Measurements from ENCODE around the gene GOT1.

- TF ChIP-seq, protein P1, sequence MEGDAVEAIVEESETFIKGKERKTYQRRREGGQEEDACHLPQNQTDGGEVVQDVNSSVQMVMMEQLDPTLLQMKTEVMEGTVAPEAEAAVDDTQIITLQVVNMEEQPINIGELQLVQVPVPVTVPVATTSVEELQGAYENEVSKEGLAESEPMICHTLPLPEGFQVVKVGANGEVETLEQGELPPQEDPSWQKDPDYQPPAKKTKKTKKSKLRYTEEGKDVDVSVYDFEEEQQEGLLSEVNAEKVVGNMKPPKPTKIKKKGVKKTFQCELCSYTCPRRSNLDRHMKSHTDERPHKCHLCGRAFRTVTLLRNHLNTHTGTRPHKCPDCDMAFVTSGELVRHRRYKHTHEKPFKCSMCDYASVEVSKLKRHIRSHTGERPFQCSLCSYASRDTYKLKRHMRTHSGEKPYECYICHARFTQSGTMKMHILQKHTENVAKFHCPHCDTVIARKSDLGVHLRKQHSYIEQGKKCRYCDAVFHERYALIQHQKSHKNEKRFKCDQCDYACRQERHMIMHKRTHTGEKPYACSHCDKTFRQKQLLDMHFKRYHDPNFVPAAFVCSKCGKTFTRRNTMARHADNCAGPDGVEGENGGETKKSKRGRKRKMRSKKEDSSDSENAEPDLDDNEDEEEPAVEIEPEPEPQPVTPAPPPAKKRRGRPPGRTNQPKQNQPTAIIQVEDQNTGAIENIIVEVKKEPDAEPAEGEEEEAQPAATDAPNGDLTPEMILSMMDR (conservative IDR thresholded peaks at IDR 0.05; ENCODE audit: low read depth in 2 of 2): no peak
- no peak for TF ChIP-seq POLR2AphosphoS5 (IDR thresholded peaks at IDR 0.05; ENCODE audit: low read depth)
- TF ChIP-seq, protein P2, sequence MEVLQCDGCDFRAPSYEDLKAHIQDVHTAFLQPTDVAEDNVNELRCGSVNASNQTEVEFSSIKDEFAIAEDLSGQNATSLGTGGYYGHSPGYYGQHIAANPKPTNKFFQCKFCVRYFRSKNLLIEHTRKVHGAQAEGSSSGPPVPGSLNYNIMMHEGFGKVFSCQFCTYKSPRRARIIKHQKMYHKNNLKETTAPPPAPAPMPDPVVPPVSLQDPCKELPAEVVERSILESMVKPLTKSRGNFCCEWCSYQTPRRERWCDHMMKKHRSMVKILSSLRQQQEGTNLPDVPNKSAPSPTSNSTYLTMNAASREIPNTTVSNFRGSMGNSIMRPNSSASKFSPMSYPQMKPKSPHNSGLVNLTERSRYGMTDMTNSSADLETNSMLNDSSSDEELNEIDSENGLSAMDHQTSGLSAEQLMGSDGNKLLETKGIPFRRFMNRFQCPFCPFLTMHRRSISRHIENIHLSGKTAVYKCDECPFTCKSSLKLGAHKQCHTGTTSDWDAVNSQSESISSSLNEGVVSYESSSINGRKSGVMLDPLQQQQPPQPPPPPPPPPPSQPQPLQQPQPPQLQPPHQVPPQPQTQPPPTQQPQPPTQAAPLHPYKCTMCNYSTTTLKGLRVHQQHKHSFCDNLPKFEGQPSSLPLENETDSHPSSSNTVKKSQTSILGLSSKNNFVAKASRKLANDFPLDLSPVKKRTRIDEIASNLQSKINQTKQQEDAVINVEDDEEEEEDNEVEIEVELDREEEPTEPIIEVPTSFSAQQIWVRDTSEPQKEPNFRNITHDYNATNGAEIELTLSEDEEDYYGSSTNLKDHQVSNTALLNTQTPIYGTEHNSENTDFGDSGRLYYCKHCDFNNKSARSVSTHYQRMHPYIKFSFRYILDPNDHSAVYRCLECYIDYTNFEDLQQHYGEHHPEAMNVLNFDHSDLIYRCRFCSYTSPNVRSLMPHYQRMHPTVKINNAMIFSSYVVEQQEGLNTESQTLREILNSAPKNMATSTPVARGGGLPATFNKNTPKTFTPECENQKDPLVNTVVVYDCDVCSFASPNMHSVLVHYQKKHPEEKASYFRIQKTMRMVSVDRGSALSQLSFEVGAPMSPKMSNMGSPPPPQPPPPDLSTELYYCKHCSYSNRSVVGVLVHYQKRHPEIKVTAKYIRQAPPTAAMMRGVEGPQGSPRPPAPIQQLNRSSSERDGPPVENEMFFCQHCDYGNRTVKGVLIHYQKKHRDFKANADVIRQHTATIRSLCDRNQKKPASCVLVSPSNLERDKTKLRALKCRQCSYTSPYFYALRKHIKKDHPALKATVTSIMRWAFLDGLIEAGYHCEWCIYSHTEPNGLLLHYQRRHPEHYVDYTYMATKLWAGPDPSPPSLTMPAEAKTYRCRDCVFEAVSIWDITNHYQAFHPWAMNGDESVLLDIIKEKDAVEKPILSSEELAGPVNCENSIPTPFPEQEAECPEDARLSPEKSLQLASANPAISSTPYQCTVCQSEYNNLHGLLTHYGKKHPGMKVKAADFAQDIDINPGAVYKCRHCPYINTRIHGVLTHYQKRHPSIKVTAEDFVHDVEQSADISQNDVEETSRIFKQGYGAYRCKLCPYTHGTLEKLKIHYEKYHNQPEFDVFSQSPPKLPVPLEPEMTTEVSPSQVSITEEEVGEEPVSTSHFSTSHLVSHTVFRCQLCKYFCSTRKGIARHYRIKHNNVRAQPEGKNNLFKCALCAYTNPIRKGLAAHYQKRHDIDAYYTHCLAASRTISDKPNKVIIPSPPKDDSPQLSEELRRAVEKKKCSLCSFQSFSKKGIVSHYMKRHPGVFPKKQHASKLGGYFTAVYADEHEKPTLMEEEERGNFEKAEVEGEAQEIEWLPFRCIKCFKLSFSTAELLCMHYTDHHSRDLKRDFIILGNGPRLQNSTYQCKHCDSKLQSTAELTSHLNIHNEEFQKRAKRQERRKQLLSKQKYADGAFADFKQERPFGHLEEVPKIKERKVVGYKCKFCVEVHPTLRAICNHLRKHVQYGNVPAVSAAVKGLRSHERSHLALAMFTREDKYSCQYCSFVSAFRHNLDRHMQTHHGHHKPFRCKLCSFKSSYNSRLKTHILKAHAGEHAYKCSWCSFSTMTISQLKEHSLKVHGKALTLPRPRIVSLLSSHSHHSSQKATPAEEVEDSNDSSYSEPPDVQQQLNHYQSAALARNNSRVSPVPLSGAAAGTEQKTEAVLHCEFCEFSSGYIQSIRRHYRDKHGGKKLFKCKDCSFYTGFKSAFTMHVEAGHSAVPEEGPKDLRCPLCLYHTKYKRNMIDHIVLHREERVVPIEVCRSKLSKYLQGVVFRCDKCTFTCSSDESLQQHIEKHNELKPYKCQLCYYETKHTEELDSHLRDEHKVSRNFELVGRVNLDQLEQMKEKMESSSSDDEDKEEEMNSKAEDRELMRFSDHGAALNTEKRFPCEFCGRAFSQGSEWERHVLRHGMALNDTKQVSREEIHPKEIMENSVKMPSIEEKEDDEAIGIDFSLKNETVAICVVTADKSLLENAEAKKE (CRISPR knock-in tag; IDR thresholded peaks at IDR 0.05): no peak
- TF ChIP-seq, protein P3, sequence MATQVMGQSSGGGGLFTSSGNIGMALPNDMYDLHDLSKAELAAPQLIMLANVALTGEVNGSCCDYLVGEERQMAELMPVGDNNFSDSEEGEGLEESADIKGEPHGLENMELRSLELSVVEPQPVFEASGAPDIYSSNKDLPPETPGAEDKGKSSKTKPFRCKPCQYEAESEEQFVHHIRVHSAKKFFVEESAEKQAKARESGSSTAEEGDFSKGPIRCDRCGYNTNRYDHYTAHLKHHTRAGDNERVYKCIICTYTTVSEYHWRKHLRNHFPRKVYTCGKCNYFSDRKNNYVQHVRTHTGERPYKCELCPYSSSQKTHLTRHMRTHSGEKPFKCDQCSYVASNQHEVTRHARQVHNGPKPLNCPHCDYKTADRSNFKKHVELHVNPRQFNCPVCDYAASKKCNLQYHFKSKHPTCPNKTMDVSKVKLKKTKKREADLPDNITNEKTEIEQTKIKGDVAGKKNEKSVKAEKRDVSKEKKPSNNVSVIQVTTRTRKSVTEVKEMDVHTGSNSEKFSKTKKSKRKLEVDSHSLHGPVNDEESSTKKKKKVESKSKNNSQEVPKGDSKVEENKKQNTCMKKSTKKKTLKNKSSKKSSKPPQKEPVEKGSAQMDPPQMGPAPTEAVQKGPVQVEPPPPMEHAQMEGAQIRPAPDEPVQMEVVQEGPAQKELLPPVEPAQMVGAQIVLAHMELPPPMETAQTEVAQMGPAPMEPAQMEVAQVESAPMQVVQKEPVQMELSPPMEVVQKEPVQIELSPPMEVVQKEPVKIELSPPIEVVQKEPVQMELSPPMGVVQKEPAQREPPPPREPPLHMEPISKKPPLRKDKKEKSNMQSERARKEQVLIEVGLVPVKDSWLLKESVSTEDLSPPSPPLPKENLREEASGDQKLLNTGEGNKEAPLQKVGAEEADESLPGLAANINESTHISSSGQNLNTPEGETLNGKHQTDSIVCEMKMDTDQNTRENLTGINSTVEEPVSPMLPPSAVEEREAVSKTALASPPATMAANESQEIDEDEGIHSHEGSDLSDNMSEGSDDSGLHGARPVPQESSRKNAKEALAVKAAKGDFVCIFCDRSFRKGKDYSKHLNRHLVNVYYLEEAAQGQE (IDR thresholded peaks at IDR 0.05; ENCODE audit: unreplicated experiment): no peak
- no peak for TF ChIP-seq EZH2 (IDR thresholded peaks at IDR 0.05; ENCODE audit: low read depth, unreplicated experiment)
Measured at GRCh38 chr10:99394761-99395386, 35.5 kb downstream of the GOT1 start.
